ENCODE results near the gene EPB41L1.

EPB41L1 gene

GRCh38 chr20:36154700-36155628 is at the start of gene EPB41L1:
EPB41L1 (plus strand) TSS chr20:36154740; CDS start chr20:36173778, 19,038 bp downstream.
- peak; percentile 64 for DNase-seq (ENCODE audit: low spot score)

GRCh38 chr20:36104856-36105255 is 49.7 kb upstream of the EPB41L1 start:
- DNase-seq (ENCODE audit: low spot score): no peak

GRCh38 chr20:36105711-36106226 is 48.8 kb upstream of the EPB41L1 start:
- DNase-seq (ENCODE audit: low spot score): no peak

GRCh38 chr20:36106606-36107005 is 47.9 kb upstream of the EPB41L1 start:
- DNase-seq (ENCODE audit: low spot score): no peak

- no peak for DNase-seq (ENCODE audit: low spot score)
Observed at GRCh38 chr20:36107881-36108280, 46.7 kb upstream of the EPB41L1 start.

GRCh38 chr20:36109251-36109947 is 45.1 kb upstream of the EPB41L1 start:
- DNase-seq (ENCODE audit: low spot score): no peak

GRCh38 chr20:36110994-36111393 is 43.5 kb upstream of the EPB41L1 start:
- no peak for DNase-seq (ENCODE audit: low spot score)

- no peak for DNase-seq (ENCODE audit: low spot score)
Observed at GRCh38 chr20:36112112-36112511, 42.4 kb upstream of the EPB41L1 start.

GRCh38 chr20:36113036-36113435 is 41.5 kb upstream of the EPB41L1 start:
- DNase-seq (ENCODE audit: low spot score): no peak

- DNase-seq (ENCODE audit: low spot score): no peak
Observed at GRCh38 chr20:36113566-36114250, 40.8 kb upstream of the EPB41L1 start.

GRCh38 chr20:36114707-36115106 is 39.8 kb upstream of the EPB41L1 start:
- no peak for DNase-seq (ENCODE audit: low spot score)

- DNase-seq (ENCODE audit: low spot score): no peak
Observed at GRCh38 chr20:36115925-36116324, 38.6 kb upstream of the EPB41L1 start.

- DNase-seq (ENCODE audit: low spot score): no peak
Observed at GRCh38 chr20:36116807-36117441, 37.6 kb upstream of the EPB41L1 start.

GRCh38 chr20:36117638-36118037 is 36.9 kb upstream of the EPB41L1 start:
- DNase-seq (ENCODE audit: low spot score): no peak

- DNase-seq (ENCODE audit: low spot score): no peak
Observed at GRCh38 chr20:36118371-36118770, 36.2 kb upstream of the EPB41L1 start.

- no peak for DNase-seq (ENCODE audit: low spot score)
Observed at GRCh38 chr20:36119537-36119936, 35.0 kb upstream of the EPB41L1 start.

GRCh38 chr20:36120241-36120640 is 34.3 kb upstream of the EPB41L1 start:
- no peak for DNase-seq (ENCODE audit: low spot score)

GRCh38 chr20:36120991-36121390 is 33.5 kb upstream of the EPB41L1 start:
- no peak for DNase-seq (ENCODE audit: low spot score)

- DNase-seq (ENCODE audit: low spot score): no peak
Observed at GRCh38 chr20:36121981-36122930, 32.3 kb upstream of the EPB41L1 start.

GRCh38 chr20:36122931-36123288 is 31.6 kb upstream of the EPB41L1 start:
- no peak for DNase-seq (ENCODE audit: low spot score)

- DNase-seq (ENCODE audit: low spot score): no peak
Observed at GRCh38 chr20:36125097-36125496, 29.4 kb upstream of the EPB41L1 start.

All from globus pallidus (tissue), 1 donor.